B cell (primary cell): ENCODE results near the gene RGS10. TPM values are rescaled to one million over a fixed set of nuclear protein-coding genes. Genes with fewer than 3 reads are reported as not detected.

Experiments
- ATAC-seq: fragments of 200-7000 bp; cut with Tn5 transposase; one replicate; pipeline ENCODE4 v1.10.0; 2021; ENCODE audit warnings: low read depth, mild to moderate bottlenecking, moderate number of reproducible peaks, moderate library complexity
- CTCF ChIA-PET: fragments of 350-600 bp; sonication (Branson Sonifier 250); formaldehyde crosslinking; loops from one replicate; lab custom pipeline; 2021; ENCODE audit warnings: antibody characterized with exemption, inconsistent platforms; lab: Charles Lee
- POLR2A ChIA-PET: fragments of 350-600 bp; sonication (Branson Sonifier 250); formaldehyde crosslinking; loops from one replicate; lab custom pipeline; 2021; ENCODE audit warnings: antibody characterized with exemption; lab: Charles Lee
- DNase-seq: peaks from one replicate; pipeline ENCODE4 v3.0.0; 2013
- H2AFZ ChIP-seq: 2 replicates; pipeline ENCODE4 v1.6.1; 2012; ENCODE audit warnings: mild to moderate bottlenecking, low read depth, low read length; ENCODE audit not compliant: insufficient read depth, poor library complexity, severe bottlenecking
- H3K27ac ChIP-seq, 2 donors: 1 replicate in 1 of 2; 2 replicates in 1 of 2; pipeline ENCODE4 v1.5.1; 2012 to 2013; ENCODE audit warnings: low read length in 2 of 2, mild to moderate bottlenecking in 2 of 2, moderate library complexity in 1 of 2
- H3K27me3 ChIP-seq, 4 experiments: fragments of 200-600 bp in 1 of 4; sonication (generic) in 1 of 4; replicated peaks in 1 of 4; 1 replicate in 2 of 4; 2 replicates in 2 of 4; pipeline versions ENCODE4 v1.6.1 to v1.7.0; 2013 to 2016; ENCODE audit warnings: low read length in 3 of 4, mild to moderate bottlenecking in 2 of 4, mixed read lengths in 1 of 4, moderate library complexity in 1 of 4; ENCODE audit not compliant: insufficient read depth in 4 of 4, control insufficient read depth in 3 of 4; ENCODE audit errors: control extremely low read depth in 1 of 4
- H3K36me3 ChIP-seq, 2 experiments: replicated peaks in 1 of 2; 1 replicate in 1 of 2; 2 replicates in 1 of 2; pipeline versions ENCODE4 v1.6.1 to v1.7.1; 2013; ENCODE audit warnings: low read length in 1 of 2; ENCODE audit not compliant: insufficient read depth in 2 of 2, control insufficient read depth in 1 of 2; ENCODE audit errors: control extremely low read depth in 1 of 2, extremely low read depth in 1 of 2
- H3K4me1 ChIP-seq, 2 donors: fragments of 200-600 bp in 1 of 2; sonication (generic) in 1 of 2; 1 replicate in 1 of 2; 2 replicates in 1 of 2; pipeline versions ENCODE4 v1.5.1 to v1.6.1; 2013 to 2017; ENCODE audit warnings: low read length in 2 of 2; ENCODE audit not compliant: control insufficient read depth in 2 of 2, insufficient read depth in 2 of 2
- H3K4me2 ChIP-seq: replicated peaks from 2 replicates; pipeline ENCODE3; 2012; ENCODE audit warnings: mild to moderate bottlenecking, low read depth, low read length; ENCODE audit not compliant: poor library complexity, severe bottlenecking
- H3K4me3 ChIP-seq, 5 experiments: fragments of 200-600 bp in 1 of 5; sonication (generic) in 1 of 5; 1 replicate in 3 of 5; 2 replicates in 2 of 5; pipeline versions ENCODE4 v1.5.1 to v1.7.0; 2011 to 2016; ENCODE audit warnings: low read length in 4 of 5, mild to moderate bottlenecking in 4 of 5, low read depth in 2 of 5, control low read depth in 1 of 5, moderate library complexity in 1 of 5; ENCODE audit not compliant: insufficient read depth in 1 of 5; ENCODE audit errors: control extremely low read depth in 1 of 5, extremely low read depth in 1 of 5
- H3K79me2 ChIP-seq: fragments of 200-600 bp; sonication (generic); one replicate; pipeline ENCODE4 v1.6.0; 2016; ENCODE audit warnings: low read length; ENCODE audit not compliant: control insufficient read depth, insufficient read depth
- H3K9ac ChIP-seq: fragments of 200-600 bp; sonication (generic); 2 replicates; pipeline ENCODE4 v1.6.1; 2017; ENCODE audit warnings: mild to moderate bottlenecking, low read length, moderate library complexity
- H3K9me3 ChIP-seq, 3 donors: one replicate each; pipeline versions ENCODE4 v1.6.1 to v1.7.1; 2013; ENCODE audit warnings: low read length in 2 of 3; ENCODE audit not compliant: control insufficient read depth in 2 of 3, insufficient read depth in 1 of 3; ENCODE audit errors: control extremely low read depth in 1 of 3
- H4K20me1 ChIP-seq: 2 replicates; pipeline ENCODE4 v1.6.0; 2012; ENCODE audit warnings: mild to moderate bottlenecking, low read length; ENCODE audit not compliant: insufficient read depth, control insufficient read depth, poor library complexity, severe bottlenecking
- H3K27ac Mint-ChIP-seq: one replicate; pipeline ENCODE4 v1.8.0; 2021; ENCODE audit warnings: mixed read lengths
- H3K27me3 Mint-ChIP-seq: one replicate; pipeline ENCODE4 v1.8.0; 2021; ENCODE audit warnings: mixed read lengths
- H3K4me1 Mint-ChIP-seq: one replicate; pipeline ENCODE4 v1.8.0; 2021; ENCODE audit warnings: mixed read lengths
- H3K4me3 Mint-ChIP-seq: one replicate; pipeline ENCODE4 v1.8.0; 2021; ENCODE audit warnings: mixed read lengths
- H3K9me3 Mint-ChIP-seq: one replicate; pipeline ENCODE4 v1.8.0; 2022; ENCODE audit warnings: mixed read lengths; ENCODE audit not compliant: insufficient read depth
- EZH2 ChIP-seq: IDR thresholded peaks from 2 replicates; pipeline ENCODE4 v1.6.1; 2012; ENCODE audit warnings: borderline replicate concordance, low read depth, mild to moderate bottlenecking, moderate library complexity, low read length; ENCODE audit not compliant: insufficient read depth, poor library complexity, severe bottlenecking
- WGBS: methylation state at CpG from one replicate; pipeline ENCODE4 v1.1.5; 2013; ENCODE audit warnings: missing lambda C conversion rate; ENCODE audit not compliant: insufficient coverage; 5-methylcytosine and 5-hydroxymethylcytosine counted together
- intact Hi-C: fragments of 100-400 bp; cut with micrococcal nuclease; formaldehyde crosslinking; loops from one replicate; pipeline ENCODE4 v1.10.0; 2022
- polyA plus RNA-seq: library from polyadenylated mRNA; depleted of rRNA; stranded (reverse); fragments of >200 nt; gene quantifications from 2 replicates; pipeline ENCODE4 v1.2.3, GENCODE V29; 2012
- total RNA-seq, 2 donors: library from RNA; stranded (reverse); fragments of 120-200 nt in 1 of 2; gene quantifications; 1 replicate in 1 of 2; 2 replicates in 1 of 2; pipeline versions ENCODE4 v1.2.3 to v1.2.4, GENCODE V29; 2013 to 2022
- TF ChIP-seq, protein P1 (sequence below): fragments of 200-600 bp; IDR thresholded peaks from one replicate; pipeline ENCODE4 v1.8.0; 2022; ENCODE audit warnings: antibody characterized with exemption, mild to moderate bottlenecking

RGS10 gene
- total and polyA plus RNA-seq, 2 donors (not counting 1 experiment from before 2014, with no cell fraction given) = 10.9 to 20.3 TPM

GRCh38 chr10:119542988-119543813 is 682 bp upstream of the RGS10 start:
- H3K9ac ChIP-seq = peak overlapping the region; percentile 75
- peaks cover 11 to 22% of the 10 kb centered on the region in 2 donors for H3K4me1 ChIP-seq
- intact Hi-C loops = loop anchor here (1.0 to 5.0 kb wide), 9 partner anchors 26 to 976 kb away; partner anchors contain the start of gene TIAL1
- H4K20me1 ChIP-seq = no peaks in the 10 kb centered on the region
- peaks cover 8% of the 10 kb centered on the region for H3K27me3 Mint-ChIP-seq
- H3K9me3 ChIP-seq = no peaks in the 10 kb centered on the region
- WGBS = under 1% methylated on average over 72 of the region's 78 CpGs
- peak; percentile 81 for DNase-seq
- H3K9me3 Mint-ChIP-seq = no peaks in the 10 kb centered on the region
- no peak overlapping the region for H3K27ac ChIP-seq
- ATAC-seq = peak; percentile 46
- H3K4me1 Mint-ChIP-seq = peaks cover 29% of the 10 kb centered on the region
- peak overlapping the region; percentile 80 for H3K4me2 ChIP-seq
- ChIA-PET POLR2A (interaction anchor here (1.1 to 3.1 kb wide), 2 partner anchors 25 to 336 kb away, joined by 10 to 16 read pairs; no protein-coding TSS in a partner anchor), CTCF (interaction anchor here (0.6 to 3.9 kb wide), 25 partner anchors 10 to 404 kb away, joined by 3 to 37 read pairs (median 5); partner anchors contain the start of gene GRK5)
- peak overlapping the region; percentile 95 for H3K4me3 Mint-ChIP-seq
- peak overlapping the region; percentile 85 for H3K27ac Mint-ChIP-seq
- peaks cover 0 to 3% (median 0%) of the 10 kb centered on the region in 4 experiments for H3K27me3 ChIP-seq
- no peaks in the 10 kb centered on the region for H3K36me3 ChIP-seq
- peaks cover 9% of the 10 kb centered on the region for H3K79me2 ChIP-seq
- TF ChIP-seq EZH2 = no peak
- TF ChIP-seq, protein P1, sequence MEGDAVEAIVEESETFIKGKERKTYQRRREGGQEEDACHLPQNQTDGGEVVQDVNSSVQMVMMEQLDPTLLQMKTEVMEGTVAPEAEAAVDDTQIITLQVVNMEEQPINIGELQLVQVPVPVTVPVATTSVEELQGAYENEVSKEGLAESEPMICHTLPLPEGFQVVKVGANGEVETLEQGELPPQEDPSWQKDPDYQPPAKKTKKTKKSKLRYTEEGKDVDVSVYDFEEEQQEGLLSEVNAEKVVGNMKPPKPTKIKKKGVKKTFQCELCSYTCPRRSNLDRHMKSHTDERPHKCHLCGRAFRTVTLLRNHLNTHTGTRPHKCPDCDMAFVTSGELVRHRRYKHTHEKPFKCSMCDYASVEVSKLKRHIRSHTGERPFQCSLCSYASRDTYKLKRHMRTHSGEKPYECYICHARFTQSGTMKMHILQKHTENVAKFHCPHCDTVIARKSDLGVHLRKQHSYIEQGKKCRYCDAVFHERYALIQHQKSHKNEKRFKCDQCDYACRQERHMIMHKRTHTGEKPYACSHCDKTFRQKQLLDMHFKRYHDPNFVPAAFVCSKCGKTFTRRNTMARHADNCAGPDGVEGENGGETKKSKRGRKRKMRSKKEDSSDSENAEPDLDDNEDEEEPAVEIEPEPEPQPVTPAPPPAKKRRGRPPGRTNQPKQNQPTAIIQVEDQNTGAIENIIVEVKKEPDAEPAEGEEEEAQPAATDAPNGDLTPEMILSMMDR = peak; percentile 71
- peak overlapping the region in 4 of 5 experiments; percentile 58 to 78 (median 72) for H3K4me3 ChIP-seq
- H2AFZ ChIP-seq = peak overlapping the region; percentile 84
